ENCODE results near the gene MDC1.

The MDC1 gene

GRCh38 chr6:30700340-30700739 lies 16.7 kb downstream of the MDC1 start:
- TF ChIP-seq CTCF (IDR thresholded peaks at IDR 0.05; ENCODE audit: low read depth, low read length), result no peak
- DNase-seq (ENCODE audit: low read depth in 2 of 2), result no peak
- no peak overlapping the region for H3K4me3 ChIP-seq (replicated peaks in 1 of 2; ENCODE audit: low read depth in 2 of 2, low read length in 2 of 2)

- DNase-seq (ENCODE audit: low read depth in 2 of 2), result no peak
- H3K4me3 ChIP-seq (replicated peaks in 1 of 2; ENCODE audit: low read depth in 2 of 2, low read length in 2 of 2), result no peak overlapping the region
- TF ChIP-seq CTCF (IDR thresholded peaks at IDR 0.05; ENCODE audit: low read depth, low read length), result no peak
Observed at GRCh38 chr6:30696432-30696831, 20.6 kb downstream of the MDC1 start.

- no peak for TF ChIP-seq CTCF (IDR thresholded peaks at IDR 0.05; ENCODE audit: low read depth, low read length)
- no peak for DNase-seq (ENCODE audit: low read depth in 2 of 2)
- peak overlapping the region; percentile 74 to 77 for H3K4me3 ChIP-seq (replicated peaks in 1 of 2; ENCODE audit: low read depth in 2 of 2, low read length in 2 of 2)
Observed at GRCh38 chr6:30691208-30691847, 25.8 kb downstream of the MDC1 start.

GRCh38 chr6:30690403-30691207 lies 26.5 kb downstream of the MDC1 start, which contains the start of gene NRM:
Gene NRM (minus strand): TSS chr6:30690984. CDS start chr6:30690974, 10 bp downstream.
- DNase-seq (ENCODE audit: low read depth in 2 of 2), result peak; percentile 85 to 86
- H3K4me3 ChIP-seq (replicated peaks in 1 of 2; ENCODE audit: low read depth in 2 of 2, low read length in 2 of 2), result peak within 1 kb of the TSS; percentile 74 to 77
- no peak for TF ChIP-seq CTCF (IDR thresholded peaks at IDR 0.05; ENCODE audit: low read depth, low read length)

GRCh38 chr6:30689985-30690384 lies 27.1 kb downstream of the MDC1 start:
- H3K4me3 ChIP-seq (replicated peaks in 1 of 2; ENCODE audit: low read depth in 2 of 2, low read length in 2 of 2), result peak overlapping the region; percentile 74 to 77

More at GRCh38 chr6:30689985-30690384, 27.1 kb downstream of the MDC1 start:
- no peak for DNase-seq (ENCODE audit: low read depth in 2 of 2)
- no peak for TF ChIP-seq CTCF (IDR thresholded peaks at IDR 0.05; ENCODE audit: low read depth, low read length)
